Astrocyte (in vitro differentiated cells and primary cell): ENCODE results near the gene OSM.

Source experiments
- CTCF ChIP-seq: IDR thresholded peaks from 2 replicates; pipeline ENCODE4 v1.5.1; 2011; ENCODE audit warnings: low read depth, mild to moderate bottlenecking, inconsistent platforms, low read length, moderate library complexity; ENCODE audit not compliant: insufficient read depth
- EZH2 ChIP-seq: IDR thresholded peaks from 2 replicates; pipeline ENCODE4 v1.6.1; 2012; ENCODE audit warnings: mild to moderate bottlenecking, low read length, inconsistent platforms; ENCODE audit not compliant: insufficient read depth

DNA sequence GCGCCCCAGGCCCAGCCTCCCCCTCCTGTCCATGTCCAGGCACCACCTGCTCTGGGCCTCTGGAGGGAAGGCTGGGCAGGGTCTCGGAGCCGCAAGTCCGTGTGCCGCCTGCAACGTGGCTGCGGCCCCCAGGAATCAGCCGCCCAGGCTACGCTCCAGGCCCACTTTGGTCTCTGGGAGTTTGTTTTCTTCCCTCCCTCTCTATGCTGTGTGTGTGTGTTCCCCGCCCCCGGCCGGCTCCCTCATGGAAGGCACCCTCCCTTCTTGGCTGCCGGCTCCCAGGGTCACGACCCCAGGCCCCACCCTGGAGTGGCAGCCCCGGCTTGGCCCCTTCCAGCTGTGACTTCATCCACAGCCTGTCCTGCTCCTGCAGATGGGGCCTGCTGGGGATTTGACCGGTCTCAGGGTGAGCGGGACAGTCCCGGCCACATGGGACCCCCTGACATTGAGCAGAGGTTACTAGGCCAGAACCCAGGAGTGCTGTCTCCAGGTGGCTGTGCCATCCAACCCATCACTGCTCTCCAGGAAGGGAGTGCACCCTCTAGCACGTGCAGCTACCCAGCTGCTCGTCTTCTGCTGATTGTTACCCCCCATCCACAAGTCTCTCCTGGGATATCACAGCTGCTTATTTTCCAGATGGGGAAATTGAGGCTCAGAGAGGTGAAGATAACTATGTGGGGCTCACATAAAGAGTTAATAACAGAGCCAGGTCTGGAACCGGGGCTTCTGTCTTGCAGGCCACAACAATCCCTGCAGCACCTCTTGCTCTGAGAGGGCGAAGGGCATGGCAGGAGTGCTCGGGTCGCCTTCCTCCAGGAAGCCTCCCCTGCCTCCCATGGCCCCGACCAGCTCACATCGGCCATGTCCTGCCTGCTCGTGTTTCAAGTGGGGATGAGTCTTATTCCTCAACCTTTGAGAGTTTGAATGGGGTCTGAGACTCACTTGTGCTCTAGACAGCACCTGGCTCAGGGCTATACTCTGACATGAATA, 17.3 kb downstream of the OSM start:
- TF ChIP-seq CTCF (no peak), EZH2 (no peak)
